GM19395 (cell line): Measurements from ENCODE around the gene EIPR1.

Source experiments
- ATAC-seq: cut with Tn5 transposase; IDR thresholded peaks from one replicate; pipeline ENCODE4 v1.9.1; 2021; ENCODE audit warnings: mild to moderate bottlenecking, moderate library complexity; ENCODE audit not compliant: unreplicated experiment

The EIPR1 gene

DNA sequence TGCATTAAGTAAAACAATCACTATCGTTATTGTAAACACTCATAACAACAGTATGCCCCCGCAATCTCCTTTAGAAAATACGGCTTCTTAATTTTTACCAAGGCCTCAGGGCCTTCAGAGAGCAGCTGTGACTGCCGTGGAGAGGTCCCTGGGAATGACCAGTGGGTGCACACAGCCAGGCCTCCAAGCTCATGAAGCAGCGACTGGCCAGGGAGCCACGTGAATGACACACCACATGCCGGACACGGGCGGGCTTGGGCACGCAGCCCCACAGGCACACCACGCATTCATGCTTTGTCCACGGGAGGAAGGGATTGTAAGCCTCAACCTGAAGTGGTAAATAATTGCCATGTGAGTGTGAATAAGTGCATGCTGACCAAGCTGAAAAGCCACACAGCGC lies 121.0 kb downstream of the EIPR1 start:
- ATAC-seq: no peak

- no peak for ATAC-seq
These were observed 121.5 kb downstream of the EIPR1 start for GRCh38 chr2:3256157-3256556.

DNA sequence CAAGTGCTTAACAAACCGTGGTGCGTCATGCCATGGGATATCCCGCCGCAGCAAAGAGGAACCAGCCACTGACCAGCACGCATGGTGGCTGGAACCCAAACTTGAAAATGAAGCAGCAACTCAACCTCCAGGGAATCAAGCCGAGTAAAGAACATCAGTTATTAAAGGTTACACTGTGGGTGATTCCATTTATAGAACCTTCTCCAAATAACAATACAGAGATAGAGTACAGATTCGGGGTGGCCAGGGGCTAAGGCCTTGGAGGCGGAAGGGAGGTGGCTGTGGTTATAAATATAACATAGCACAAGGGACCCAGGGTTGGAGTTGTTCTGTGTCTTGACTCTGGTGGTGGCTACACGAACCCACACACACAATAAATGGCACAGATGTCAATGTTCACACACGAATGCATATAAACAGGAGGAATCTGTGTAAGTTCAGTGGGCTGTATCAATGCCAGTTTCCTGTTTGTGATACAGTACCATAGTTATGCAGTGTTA lies 123.1 kb downstream of the EIPR1 start:
- peak; percentile 81 for ATAC-seq

DNA sequence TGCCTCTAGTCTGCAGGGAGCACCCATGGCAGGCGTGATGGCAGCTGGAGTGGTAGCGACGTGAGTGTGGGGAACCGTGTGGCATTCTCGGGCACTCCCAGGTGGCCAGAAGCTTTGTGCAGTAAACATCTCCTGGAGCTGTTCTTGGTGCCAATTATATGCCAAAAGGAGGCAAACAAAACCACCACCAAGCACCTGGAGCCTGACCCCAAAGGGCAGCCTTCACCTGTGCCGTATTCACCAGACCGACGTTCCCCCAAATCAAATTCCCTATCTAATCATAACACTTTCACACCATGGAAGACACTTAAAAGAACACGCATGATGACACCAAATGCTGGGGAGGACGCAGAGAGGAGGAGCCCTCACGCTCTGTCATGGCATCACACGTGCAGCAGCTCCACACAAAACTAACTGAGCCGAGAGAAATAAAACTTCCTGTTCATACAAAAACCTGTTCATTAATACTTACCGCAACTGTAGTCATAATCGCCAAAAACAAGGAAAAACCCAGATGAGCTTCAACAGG lies 123.6 kb downstream of the EIPR1 start:
- ATAC-seq: peak; percentile 1

GRCh38 chr2:3251946-3252345 lies 125.7 kb downstream of the EIPR1 start:
- ATAC-seq: no peak

- no peak for ATAC-seq
These were observed 128.1 kb downstream of the EIPR1 start for GRCh38 chr2:3249476-3249962.

GRCh38 chr2:3248754-3249475 lies 128.7 kb downstream of the EIPR1 start:
- no peak for ATAC-seq

GRCh38 chr2:3246928-3247714 lies 130.5 kb downstream of the EIPR1 start:
- ATAC-seq: no peak

DNA sequence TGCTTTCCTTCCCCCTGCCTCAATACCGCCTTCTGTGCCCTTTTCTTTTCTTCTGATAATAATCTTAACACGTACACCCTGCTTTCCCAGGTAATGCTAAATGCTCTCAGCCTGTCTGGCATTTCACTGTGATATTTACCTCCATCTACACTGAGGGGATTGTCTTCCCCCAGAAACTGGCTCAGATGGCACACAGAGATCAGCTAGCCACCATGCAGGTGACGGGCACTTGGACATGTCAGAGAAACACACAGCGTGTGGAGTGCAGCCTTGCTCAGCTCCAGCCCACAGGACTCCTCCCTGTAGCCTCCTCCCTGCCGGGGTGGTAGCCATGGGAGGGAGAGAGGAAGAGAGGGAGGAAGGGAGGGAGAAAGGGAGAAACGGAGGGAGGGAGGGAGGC lies 131.2 kb downstream of the EIPR1 start:
- ATAC-seq: no peak

- ATAC-seq: no peak
These were observed 133.1 kb downstream of the EIPR1 start for GRCh38 chr2:3244486-3244885.

DNA sequence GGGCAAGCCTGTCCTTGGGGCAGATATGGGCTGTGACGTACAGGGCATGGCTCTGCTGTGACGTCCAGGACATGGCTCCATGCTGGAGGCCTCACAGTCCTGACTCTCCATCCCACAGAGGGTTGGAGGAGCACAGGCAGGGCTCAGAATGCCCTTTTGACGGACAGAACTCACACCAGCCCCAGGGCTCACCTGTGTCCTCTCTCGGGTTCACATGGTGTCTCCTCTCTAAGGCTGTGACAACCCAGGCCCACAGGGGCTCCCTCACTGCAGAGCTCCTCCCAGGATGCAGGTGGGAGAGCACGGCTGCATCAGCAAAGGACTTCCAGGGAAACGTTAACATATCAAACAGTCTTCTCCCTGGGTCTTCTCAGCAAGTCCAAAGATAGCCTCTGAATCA lies 133.8 kb downstream of the EIPR1 start:
- no peak for ATAC-seq

DNA sequence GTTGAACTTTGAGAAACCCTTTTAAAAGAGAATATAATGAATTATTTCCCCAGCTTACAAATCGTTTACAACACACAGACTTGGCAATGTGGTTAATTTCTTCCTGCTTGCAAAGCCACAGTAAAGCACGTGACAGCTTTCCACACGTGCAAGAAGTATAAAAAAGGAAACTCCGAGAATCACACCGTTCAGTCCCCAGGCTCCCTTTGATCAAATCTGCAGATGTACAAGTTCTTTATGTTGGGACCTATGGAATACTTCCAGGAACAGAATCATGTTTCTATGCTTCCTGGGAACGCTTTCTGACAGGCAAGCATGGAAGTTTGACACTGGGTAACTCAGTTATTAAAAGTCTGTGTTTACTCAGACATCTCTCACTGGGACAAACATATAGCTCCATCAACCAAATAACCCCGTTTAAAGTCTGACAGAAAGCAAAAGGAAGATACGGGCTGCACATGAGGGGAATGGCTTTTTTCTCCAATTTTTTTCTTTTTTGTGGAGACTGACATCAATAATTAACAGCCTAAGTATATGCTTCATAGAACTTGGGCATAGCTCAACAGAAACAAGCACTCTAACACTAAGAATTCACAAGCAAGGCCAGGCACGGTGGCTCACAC lies 134.8 kb downstream of the EIPR1 start:
- ATAC-seq: peak; percentile 81

DNA sequence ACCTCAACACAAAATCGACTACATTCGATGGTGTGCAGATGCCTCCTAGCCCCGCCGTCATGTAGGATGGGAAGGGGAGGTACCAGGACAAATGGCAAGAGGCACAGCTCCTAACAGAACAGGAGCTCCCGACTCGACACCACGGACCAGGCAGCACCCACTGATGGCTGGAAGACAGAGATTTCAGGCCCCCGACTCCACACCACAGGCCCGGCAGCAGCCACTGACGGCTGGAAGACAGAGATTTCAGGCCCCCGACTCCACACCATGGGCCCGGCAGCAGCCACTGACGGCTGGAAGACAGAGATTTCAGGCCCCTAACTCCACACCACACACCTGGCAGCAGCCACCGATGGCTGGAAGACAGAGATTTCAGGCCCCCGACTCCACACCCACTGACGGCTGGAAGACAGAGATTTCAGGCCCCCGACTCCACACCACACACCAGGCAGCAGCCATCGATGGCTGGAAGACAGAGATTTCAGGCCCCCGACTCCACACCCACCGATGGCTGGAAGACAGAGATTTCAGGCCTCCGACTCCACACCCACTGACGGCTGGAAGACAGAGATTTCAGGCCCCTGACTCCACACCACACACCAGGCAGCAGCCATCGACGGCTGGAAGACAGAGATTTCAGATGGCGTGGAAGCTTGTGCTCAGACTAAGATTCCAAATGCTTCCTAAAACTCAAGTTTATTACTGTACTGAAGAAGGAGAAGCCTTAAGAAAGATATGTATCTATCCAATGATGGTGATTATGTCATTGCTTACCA lies 135.5 kb downstream of the EIPR1 start:
- peak; percentile 8 for ATAC-seq

DNA sequence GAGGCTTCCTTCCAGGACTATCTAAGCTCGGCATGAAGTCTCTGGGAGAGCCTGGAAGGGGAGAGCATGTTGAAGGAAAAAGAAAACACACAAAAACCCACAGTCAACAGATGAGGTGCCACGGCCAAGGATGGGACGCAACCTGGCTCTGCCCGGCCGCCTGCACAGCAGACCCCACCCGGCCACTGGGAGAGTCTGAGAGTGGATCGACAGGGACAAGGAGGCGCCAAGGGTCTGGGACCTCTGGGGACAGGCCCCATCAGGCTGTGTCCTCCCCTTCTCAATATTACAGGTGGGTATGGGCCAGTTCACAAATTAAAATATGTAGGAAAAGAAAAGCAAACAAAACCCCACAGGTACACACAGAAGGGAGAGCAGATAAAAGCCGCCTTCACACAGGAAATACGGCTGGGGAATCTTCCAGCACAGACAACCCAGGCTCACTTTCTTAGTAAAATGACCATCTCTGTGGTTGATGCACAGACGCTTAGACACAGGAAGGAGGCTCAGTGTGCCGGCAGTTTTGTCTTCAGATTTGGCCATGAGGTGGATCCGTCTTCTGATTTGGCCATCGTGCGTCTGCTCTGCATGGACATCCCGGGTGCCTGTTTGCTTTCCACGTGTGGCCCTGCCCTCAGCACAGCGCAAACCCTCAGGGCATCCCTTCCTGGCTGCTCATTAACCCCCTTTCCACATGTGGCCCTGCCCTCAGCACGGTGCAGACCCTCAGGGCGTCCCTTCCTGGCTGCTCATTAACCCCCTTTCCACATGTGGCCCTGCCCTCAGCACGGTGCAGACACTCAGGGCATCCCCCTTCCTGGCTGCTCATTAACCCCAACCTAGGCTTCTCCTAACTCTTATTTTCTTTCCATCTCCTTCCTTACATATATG lies 138.4 kb downstream of the EIPR1 start:
- ATAC-seq: peak; percentile 77

- no peak for ATAC-seq
These were observed 141.1 kb downstream of the EIPR1 start for GRCh38 chr2:3236300-3237045.

- ATAC-seq: no peak
These were observed 143.7 kb downstream of the EIPR1 start for GRCh38 chr2:3233877-3234276.

DNA sequence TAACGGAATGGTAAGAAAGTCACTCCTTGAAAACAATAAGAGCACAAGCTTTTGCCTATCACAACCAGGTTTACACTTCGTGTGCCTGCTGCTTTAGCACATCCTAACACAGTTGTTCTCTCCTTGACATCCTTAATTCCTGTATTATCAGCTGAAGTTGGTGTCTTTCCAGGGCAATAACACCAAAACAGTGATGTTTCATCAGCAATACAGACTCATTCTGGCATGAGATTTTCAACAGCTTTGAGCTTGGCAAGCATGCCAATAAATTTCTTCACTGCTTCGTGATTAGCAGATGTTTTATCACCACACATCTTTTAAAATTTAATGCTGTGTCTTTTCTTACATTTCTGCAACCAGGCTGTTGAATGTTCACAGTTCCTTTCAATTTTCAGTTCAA lies 148.4 kb downstream of the EIPR1 start:
- ATAC-seq: no peak

- no peak for ATAC-seq
These were observed 152.9 kb downstream of the EIPR1 start for GRCh38 chr2:3224681-3225080.
